CD14-positive monocyte (primary cell): ENCODE data around the gene TACC2. TPM values are rescaled to one million over a fixed set of nuclear protein-coding genes. Genes with fewer than 3 reads are reported as not detected.

Experiments
- DNase-seq, 3 donors: peaks; one replicate each; pipeline ENCODE4 v3.0.0-alpha.2; 2011 to 2022
- H2AFZ ChIP-seq: 2 replicates; pipeline ENCODE4 v1.6.0; 2012; ENCODE audit warnings: mild to moderate bottlenecking, low read depth, low read length, inconsistent platforms; ENCODE audit not compliant: insufficient read depth, poor library complexity, severe bottlenecking
- H3K27ac ChIP-seq, 2 donors: 1 replicate in 1 of 2; 2 replicates in 1 of 2; pipeline ENCODE4 v1.5.1; 2012 to 2013; ENCODE audit warnings: low read length in 2 of 2, control low read depth in 1 of 2, inconsistent platforms in 1 of 2, low read depth in 1 of 2, mild to moderate bottlenecking in 1 of 2
- H3K27me3 ChIP-seq, 2 donors: one replicate each; pipeline versions ENCODE4 v1.6.0 to v1.6.1; 2011 to 2013; ENCODE audit warnings: low read length in 2 of 2; ENCODE audit not compliant: control insufficient read depth in 2 of 2, insufficient read depth in 2 of 2
- H3K36me3 ChIP-seq, 2 donors: replicated peaks in 1 of 2; 1 replicate in 1 of 2; 2 replicates in 1 of 2; pipeline versions ENCODE4 v1.5.1 to v1.6.1; 2012 to 2013; ENCODE audit warnings: low read length in 2 of 2, control low read depth in 1 of 2, inconsistent platforms in 1 of 2, mild to moderate bottlenecking in 1 of 2; ENCODE audit not compliant: insufficient read depth in 2 of 2, control insufficient read depth in 1 of 2
- H3K4me1 ChIP-seq, 2 donors: 1 replicate in 1 of 2; 2 replicates in 1 of 2; pipeline versions ENCODE4 v1.5.1 to v1.6.1; 2012 to 2013; ENCODE audit warnings: low read length in 2 of 2, control low read depth in 1 of 2, inconsistent platforms in 1 of 2, mild to moderate bottlenecking in 1 of 2, moderate library complexity in 1 of 2; ENCODE audit not compliant: insufficient read depth in 2 of 2, control insufficient read depth in 1 of 2
- H3K4me2 ChIP-seq: replicated peaks from 2 replicates; pipeline ENCODE3; 2012; ENCODE audit warnings: low read length, moderate library complexity, mild to moderate bottlenecking; ENCODE audit not compliant: poor library complexity, severe bottlenecking; ENCODE audit errors: extremely low read depth
- H3K4me3 ChIP-seq, 3 experiments: fragments of 200-600 bp in 1 of 3; sonication (generic) in 1 of 3; replicated peaks in 1 of 3; 1 replicate in 2 of 3; 2 replicates in 1 of 3; pipeline ENCODE4 v1.5.1; 2011 to 2013; ENCODE audit warnings: low read length in 3 of 3, mild to moderate bottlenecking in 3 of 3, control low read depth in 2 of 3, low read depth in 2 of 3, inconsistent platforms in 1 of 3, moderate library complexity in 1 of 3
- H3K79me2 ChIP-seq: 2 replicates; pipeline ENCODE4 v1.6.0; 2012; ENCODE audit warnings: mild to moderate bottlenecking, control low read depth, inconsistent platforms, low read length, moderate library complexity; ENCODE audit not compliant: insufficient read depth
- H3K9ac ChIP-seq: 2 replicates; pipeline ENCODE4 v1.6.0; 2017; ENCODE audit warnings: low read length, mild to moderate bottlenecking; ENCODE audit not compliant: insufficient read depth, poor library complexity, severe bottlenecking
- H3K9me3 ChIP-seq, 2 donors: replicated peaks in 1 of 2; 1 replicate in 1 of 2; 2 replicates in 1 of 2; pipeline versions ENCODE4 v1.5.1 to v1.6.1; 2012 to 2013; ENCODE audit warnings: low read length in 2 of 2, control low read depth in 1 of 2; ENCODE audit not compliant: control insufficient read depth in 1 of 2, insufficient read depth in 1 of 2
- H4K20me1 ChIP-seq: 2 replicates; pipeline ENCODE4 v1.6.0; 2012; ENCODE audit warnings: mild to moderate bottlenecking, low read length, control low read depth, moderate library complexity; ENCODE audit not compliant: insufficient read depth
- H3K27ac Mint-ChIP-seq, 7 donors: one replicate each; pipeline ENCODE4 v1.8.0; 2020; ENCODE audit warnings: mild to moderate bottlenecking in 7 of 7, mixed read lengths in 7 of 7, moderate library complexity in 6 of 7, inconsistent platforms in 2 of 7
- H3K27me3 Mint-ChIP-seq, 3 donors: one replicate each; pipeline ENCODE4 v1.8.0; 2021 to 2022; ENCODE audit warnings: low read depth in 3 of 3, mild to moderate bottlenecking in 3 of 3, mixed read lengths in 3 of 3, moderate library complexity in 3 of 3, inconsistent platforms in 1 of 3
- H3K36me3 Mint-ChIP-seq, 2 donors: one replicate each; pipeline ENCODE4 v1.8.0; 2020; ENCODE audit warnings: mixed read lengths in 2 of 2, inconsistent platforms in 1 of 2, mild to moderate bottlenecking in 1 of 2
- H3K4me1 Mint-ChIP-seq: one replicate; pipeline ENCODE4 v1.8.0; 2020; ENCODE audit warnings: mild to moderate bottlenecking, mixed read lengths
- H3K4me3 Mint-ChIP-seq, 2 donors: one replicate each; pipeline ENCODE4 v1.8.0; 2020; ENCODE audit warnings: mild to moderate bottlenecking in 2 of 2, mixed read lengths in 2 of 2, moderate library complexity in 1 of 2
- H3K9me3 Mint-ChIP-seq, 7 donors: one replicate each; pipeline ENCODE4 v1.8.0; 2020 to 2022; ENCODE audit warnings: mixed read lengths in 7 of 7, mild to moderate bottlenecking in 6 of 7, moderate library complexity in 6 of 7, inconsistent platforms in 2 of 7
- CTCF ChIP-seq: fragments of 200-600 bp; IDR thresholded peaks from one replicate; pipeline ENCODE4 v1.8.0; 2022; ENCODE audit warnings: antibody characterized with exemption, mild to moderate bottlenecking
- WGBS: methylation state at CpG from one replicate; pipeline ENCODE4 v1.1.5; 2013; ENCODE audit warnings: missing lambda C conversion rate; ENCODE audit not compliant: insufficient coverage; 5-methylcytosine and 5-hydroxymethylcytosine counted together
- intact Hi-C, 2 donors: fragments of 100-400 bp; cut with micrococcal nuclease; formaldehyde crosslinking; loops; one replicate each; pipeline versions ENCODE4 v1.15.0 to v1.15.1; 2023
- polyA plus RNA-seq, 3 donors: library from polyadenylated mRNA; depleted of rRNA in 1 of 3; unstranded in 2 of 3; stranded (reverse) in 1 of 3; fragments of 300-500 nt in 2 of 3; fragments of >200 nt in 1 of 3; fragmentation: Illumina TruSeq in 2 of 3; gene quantifications; 1 replicate in 2 of 3; 2 replicates in 1 of 3; pipeline ENCODE4 v1.2.3, GENCODE V29; 2012 to 2021

The TACC2 gene
- polyA plus RNA-seq, 3 donors, result 0.03 TPM; not detected in 2

GRCh38 chr10:122083478-122084025 lies 94.6 kb downstream of the TACC2 start:
- H4K20me1 ChIP-seq, result no peaks in the 10 kb centered on the region
- H3K27ac ChIP-seq, result no peak overlapping the region
- no peaks in the 10 kb centered on the region for H3K4me1 ChIP-seq
- Mint-ChIP-seq H3K27ac (no peak overlapping the region), H3K4me1 (no peaks in the 10 kb centered on the region), H3K9me3 (peaks cover 0 to 4% (median 0%) of the 10 kb centered on the region in 7 donors), H3K36me3 (no peaks in the 10 kb centered on the region), H3K4me3 (no peak overlapping the region), H3K27me3 (peaks cover 2 to 4% (median 3%) of the 10 kb centered on the region in 3 donors)
- no peaks in the 10 kb centered on the region for H3K9me3 ChIP-seq
- no peaks in the 10 kb centered on the region for H3K27me3 ChIP-seq
- intact Hi-C loops, result no loop called here
- H3K9ac ChIP-seq, result no peak overlapping the region
- no peak overlapping the region for H2AFZ ChIP-seq
- H3K4me2 ChIP-seq, result no peak overlapping the region
- H3K36me3 ChIP-seq, result no peaks in the 10 kb centered on the region
- WGBS, result 87% methylated on average over 8 of the region's 9 CpGs
- TF ChIP-seq CTCF, result no peak
- no peak overlapping the region for H3K4me3 ChIP-seq
- DNase-seq, result no peak
- no peaks in the 10 kb centered on the region for H3K79me2 ChIP-seq

- Histone ChIP-seq H3K36me3 (no peaks in the 10 kb centered on the region), H4K20me1 (no peaks in the 10 kb centered on the region), H3K27ac (no peak overlapping the region), H3K79me2 (no peaks in the 10 kb centered on the region), H3K9ac (no peak overlapping the region), H2AFZ (no peak overlapping the region), H3K4me3 (no peak overlapping the region), H3K9me3 (no peaks in the 10 kb centered on the region), H3K4me1 (no peaks in the 10 kb centered on the region), H3K4me2 (no peak overlapping the region), H3K27me3 (no peaks in the 10 kb centered on the region)
- DNase-seq, result no peak
- WGBS, result 77% methylated on average over 14 of the region's 15 CpGs
- intact Hi-C loops, result no loop called here
- peaks cover 0 to 4% (median 0%) of the 10 kb centered on the region in 7 donors for H3K9me3 Mint-ChIP-seq
- peak overlapping the region in 1 of 7 donors; percentile 33 for H3K27ac Mint-ChIP-seq
- H3K27me3 Mint-ChIP-seq, result peaks cover 2 to 4% (median 3%) of the 10 kb centered on the region in 3 donors
- H3K4me1 Mint-ChIP-seq, result no peaks in the 10 kb centered on the region
- H3K36me3 Mint-ChIP-seq, result no peaks in the 10 kb centered on the region
- no peak overlapping the region for H3K4me3 Mint-ChIP-seq
- no peak for TF ChIP-seq CTCF
Observed at GRCh38 chr10:122084286-122085041, 95.5 kb downstream of the TACC2 start.
